Common myeloid progenitor, CD34-positive (primary cell): ENCODE measurements around the gene RHEBL1.
A peak's percentile ranks its signal among the peaks of the same experiment; 100 is the strongest.

Experiments
- CTCF ChIA-PET: fragments of 350-600 bp; sonication (Branson Sonifier 250); formaldehyde crosslinking; loops from one replicate; lab custom pipeline; 2021; ENCODE audit warnings: antibody characterized with exemption; lab: Charles Lee
- POLR2A ChIA-PET: fragments of 350-600 bp; sonication (Branson Sonifier 250); formaldehyde crosslinking; loops from one replicate; lab custom pipeline; 2021; ENCODE audit warnings: antibody characterized with exemption; lab: Charles Lee
- DNase-seq, 3 donors: peaks; one replicate each; pipeline versions ENCODE4 v3.0.0 to v3.0.0-alpha.2; 2013
- H3K27ac ChIP-seq, 2 experiments: 1 replicate in 1 of 2; 2 replicates in 1 of 2; pipeline ENCODE4 v1.7.0; 2013; ENCODE audit warnings: inconsistent platforms in 2 of 2, low read length in 2 of 2, mild to moderate bottlenecking in 2 of 2, low read depth in 1 of 2, moderate library complexity in 1 of 2; ENCODE audit not compliant: severe bottlenecking in 2 of 2, insufficient read depth in 1 of 2, poor library complexity in 1 of 2
- H3K27me3 ChIP-seq, 5 experiments: replicated peaks in 2 of 5; 1 replicate in 3 of 5; 2 replicates in 2 of 5; pipeline versions ENCODE4 v1.6.1 to v1.7.0; 2013; ENCODE audit warnings: low read length in 4 of 5, mild to moderate bottlenecking in 2 of 5, moderate library complexity in 2 of 5, inconsistent platforms in 1 of 5; ENCODE audit not compliant: insufficient read depth in 5 of 5, control insufficient read depth in 4 of 5
- H3K36me3 ChIP-seq, 4 experiments: 1 replicate in 2 of 4; 2 replicates in 2 of 4; pipeline versions ENCODE4 v1.6.1 to v1.7.0; 2013; ENCODE audit warnings: low read length in 3 of 4, control low read depth in 1 of 4, mild to moderate bottlenecking in 1 of 4; ENCODE audit not compliant: control insufficient read depth in 4 of 4, insufficient read depth in 4 of 4
- H3K4me1 ChIP-seq, 4 experiments: 1 replicate in 3 of 4; 2 replicates in 1 of 4; pipeline versions ENCODE4 v1.6.1 to v1.7.1; 2013; ENCODE audit warnings: low read length in 3 of 4, mild to moderate bottlenecking in 3 of 4, control low read depth in 1 of 4, inconsistent platforms in 1 of 4, moderate library complexity in 1 of 4; ENCODE audit not compliant: control insufficient read depth in 4 of 4, insufficient read depth in 4 of 4; ENCODE audit errors: control extremely low read depth in 1 of 4
- H3K4me3 ChIP-seq, 7 experiments: 1 replicate in 4 of 7; 2 replicates in 3 of 7; pipeline versions ENCODE4 v1.5.1 to v1.7.0; 2013; ENCODE audit warnings: mild to moderate bottlenecking in 7 of 7, low read length in 6 of 7, moderate library complexity in 6 of 7, inconsistent platforms in 2 of 7, low read depth in 2 of 7, control low read depth in 1 of 7; ENCODE audit not compliant: insufficient read depth in 4 of 7, control insufficient read depth in 1 of 7; ENCODE audit errors: extremely low read depth in 1 of 7
- H3K9me3 ChIP-seq, 5 experiments: 1 replicate in 4 of 5; 2 replicates in 1 of 5; pipeline versions ENCODE4 v1.6.1 to v1.7.1; 2013; ENCODE audit warnings: low read length in 4 of 5, mild to moderate bottlenecking in 2 of 5, inconsistent platforms in 1 of 5, low read depth in 1 of 5, moderate library complexity in 1 of 5; ENCODE audit not compliant: control insufficient read depth in 4 of 5, insufficient read depth in 2 of 5; ENCODE audit errors: control extremely low read depth in 1 of 5
- WGBS: methylation state at CpG from one replicate; pipeline ENCODE4 v1.1.5; 2013; ENCODE audit not compliant: insufficient coverage; 5-methylcytosine and 5-hydroxymethylcytosine counted together

Gene RHEBL1

DNA sequence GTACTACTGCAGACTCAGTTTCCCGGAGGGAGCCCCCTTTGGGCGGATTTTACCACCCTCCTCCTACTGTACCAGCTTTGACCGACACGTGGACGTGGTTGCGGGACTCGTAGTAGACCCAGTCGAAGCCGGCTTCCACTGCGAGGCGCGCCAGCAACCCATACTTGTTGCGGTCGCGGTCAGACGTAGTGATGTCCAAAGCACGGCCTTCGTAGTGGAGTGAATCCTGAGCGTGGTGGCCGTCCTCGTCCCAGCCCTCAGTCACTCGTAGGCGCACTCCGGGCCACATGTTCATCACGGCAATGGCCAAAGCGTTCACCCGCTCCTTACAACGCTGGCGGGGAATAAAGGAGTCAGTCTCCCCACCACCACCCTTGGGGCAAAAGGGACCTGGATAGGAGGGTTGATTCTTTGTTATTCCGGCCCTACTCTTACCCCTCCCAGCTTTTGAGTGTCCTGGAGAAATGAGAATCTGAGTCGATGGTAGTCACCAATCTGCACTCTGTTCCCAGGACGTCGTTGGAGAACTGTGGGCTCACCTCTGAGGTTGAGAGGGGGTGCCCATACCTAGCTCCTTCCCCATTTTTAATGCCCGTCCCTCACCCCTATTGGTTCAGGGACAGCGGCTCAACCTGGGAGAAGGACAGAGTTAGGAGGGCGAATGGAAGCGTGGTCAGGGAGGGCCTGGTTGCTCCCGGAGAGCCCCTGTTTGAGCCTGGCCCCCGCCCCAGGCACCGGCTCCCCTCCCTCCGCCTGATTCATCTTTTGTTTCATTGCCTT is 21.5 kb upstream of the RHEBL1 start:
- DNase-seq, result peak in 1 of 3 donors; percentile 21
- CTCF ChIA-PET, result interaction anchor here (1.8 to 20.9 kb wide), 6 partner anchors 10 to 40 kb away, joined by 7 to 326 read pairs (median 15); partner anchors contain the start of genes LMBR1L, RHEBL1 and TUBA1B
- WGBS, result 8% methylated on average over 34 of the region's 41 CpGs
- POLR2A ChIA-PET, result interaction anchor here (0.7 to 1.5 kb wide), 4 partner anchors 10 to 97 kb away, joined by 3 to 6 read pairs (median 4); partner anchors contain the start of genes RHEBL1 and TUBA1B
- peaks cover 0 to 5% (median under 1%) of the 10 kb centered on the region in 4 experiments for H3K36me3 ChIP-seq
- peaks cover 11 to 64% (median 58%) of the 10 kb centered on the region in 4 experiments for H3K4me1 ChIP-seq
- H3K4me3 ChIP-seq, result peak overlapping the region in 3 of 7 experiments; percentile 36 to 68 (median 50)
- peak overlapping the region in 1 of 2 experiments; percentile 40 for H3K27ac ChIP-seq
- peaks cover 18 to 77% (median 34%) of the 10 kb centered on the region in 5 experiments for H3K27me3 ChIP-seq
- H3K9me3 ChIP-seq, result no peaks in the 10 kb centered on the region

DNA sequence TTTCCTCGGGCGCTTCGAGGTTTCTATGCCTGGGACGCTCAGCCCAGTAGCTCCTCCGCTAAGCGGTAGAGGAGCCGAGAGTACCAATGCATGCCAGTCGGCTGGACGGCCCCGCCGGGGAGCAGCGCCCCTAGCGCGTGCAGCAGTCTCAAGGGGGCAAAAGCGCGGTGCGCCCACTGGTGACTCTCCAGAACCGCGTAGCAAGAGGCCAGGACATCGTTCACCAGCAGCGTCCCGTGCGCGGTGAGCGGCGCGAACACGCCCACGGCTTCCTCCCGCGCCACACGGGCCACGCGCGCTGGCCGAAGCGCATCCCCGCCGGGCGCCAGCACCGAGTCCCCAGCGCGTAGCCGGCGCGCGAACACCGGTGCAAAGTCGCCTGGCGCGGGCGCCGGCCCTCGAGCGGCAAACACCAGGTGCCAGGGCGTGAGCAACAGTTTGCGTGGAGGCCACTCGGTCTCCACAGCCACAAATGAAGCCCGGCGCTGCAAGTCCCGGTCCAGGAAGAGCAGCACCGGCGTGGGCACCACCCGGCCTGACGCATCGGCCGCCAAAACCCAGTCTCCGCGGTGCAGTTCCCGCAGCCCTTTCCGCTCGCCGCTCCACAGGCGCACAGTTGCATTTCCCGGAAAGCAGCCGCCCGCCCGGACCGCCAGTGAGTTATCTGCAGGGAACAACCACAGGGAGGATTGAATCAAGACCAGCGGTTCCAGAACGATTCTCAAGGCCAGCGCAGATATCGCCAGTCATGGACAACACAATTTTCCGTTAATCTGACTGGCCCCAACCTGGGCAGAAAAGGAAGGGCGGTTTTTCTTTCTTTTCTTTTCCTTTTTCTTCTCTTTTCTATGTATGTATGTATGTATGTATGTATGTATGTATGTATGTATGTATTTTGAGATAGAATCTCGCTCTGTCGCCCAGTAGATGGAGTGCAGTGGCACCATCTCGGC is 20.3 kb upstream of the RHEBL1 start:
- Histone ChIP-seq H3K9me3 (no peaks in the 10 kb centered on the region), H3K27me3 (peaks cover 15 to 67% (median 32%) of the 10 kb centered on the region in 5 experiments), H3K27ac (no peak overlapping the region), H3K36me3 (no peaks in the 10 kb centered on the region), H3K4me3 (peak overlapping the region in 6 of 7 experiments; percentile 31 to 65 (median 52)), H3K4me1 (peaks cover 11 to 64% (median 58%) of the 10 kb centered on the region in 4 experiments)
- ChIA-PET CTCF (interaction anchor here (0.6 to 16.3 kb wide), 12 partner anchors 10 to 171 kb away, joined by 3 to 285 read pairs (median 8); partner anchors contain the start of genes DHH, LMBR1L, RHEBL1 and TUBA1B), POLR2A (interaction anchor here (0.8 kb wide), 2 partner anchors 13 to 143 kb away, joined by 3 read pairs; no protein-coding TSS in a partner anchor)
- peak; percentile 71 to 84 (median 77) for DNase-seq
- WGBS, result under 1% methylated on average over 83 of the region's 88 CpGs

DNA sequence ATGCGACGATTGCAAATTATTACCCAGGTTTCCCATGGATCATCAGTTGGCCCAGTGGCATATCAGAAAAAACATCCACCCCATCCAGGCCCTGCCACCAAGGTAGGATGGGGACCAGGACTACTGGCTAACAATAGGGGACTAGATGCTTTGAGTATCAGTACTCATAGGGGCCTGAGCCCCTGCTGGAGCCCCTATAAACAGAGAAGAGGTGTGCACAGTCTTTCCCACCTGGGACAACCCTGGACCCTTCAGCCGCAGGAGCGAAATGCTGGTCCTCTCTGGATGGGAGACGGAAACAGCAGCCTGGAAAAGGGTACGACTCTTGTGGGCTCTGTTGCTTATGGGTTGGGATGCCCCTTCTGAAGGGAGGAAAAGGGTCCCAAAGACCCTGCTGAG is 19.2 kb upstream of the RHEBL1 start:
- Histone ChIP-seq H3K27me3 (peaks cover 13 to 56% (median 28%) of the 10 kb centered on the region in 5 experiments), H3K4me3 (no peak overlapping the region), H3K9me3 (peaks cover 0 to 3% (median 0%) of the 10 kb centered on the region in 5 experiments), H3K36me3 (no peaks in the 10 kb centered on the region), H3K4me1 (peaks cover 11 to 56% (median 49%) of the 10 kb centered on the region in 4 experiments), H3K27ac (no peak overlapping the region)
- CTCF ChIA-PET, result interaction anchor here (0.8 to 16.3 kb wide), 20 partner anchors 9 to 172 kb away, joined by 3 to 285 read pairs (median 6); partner anchors contain the start of genes DHH, LMBR1L, RHEBL1 and TUBA1B
- WGBS, result 49% methylated on average over 6 of the region's 6 CpGs
- DNase-seq, result no peak
- POLR2A ChIA-PET, result interaction anchor here (0.8 to 1.6 kb wide), 2 partner anchors 42 to 144 kb away, joined by 3 to 7 read pairs; partner anchors contain the start of gene TUBA1B

DNA sequence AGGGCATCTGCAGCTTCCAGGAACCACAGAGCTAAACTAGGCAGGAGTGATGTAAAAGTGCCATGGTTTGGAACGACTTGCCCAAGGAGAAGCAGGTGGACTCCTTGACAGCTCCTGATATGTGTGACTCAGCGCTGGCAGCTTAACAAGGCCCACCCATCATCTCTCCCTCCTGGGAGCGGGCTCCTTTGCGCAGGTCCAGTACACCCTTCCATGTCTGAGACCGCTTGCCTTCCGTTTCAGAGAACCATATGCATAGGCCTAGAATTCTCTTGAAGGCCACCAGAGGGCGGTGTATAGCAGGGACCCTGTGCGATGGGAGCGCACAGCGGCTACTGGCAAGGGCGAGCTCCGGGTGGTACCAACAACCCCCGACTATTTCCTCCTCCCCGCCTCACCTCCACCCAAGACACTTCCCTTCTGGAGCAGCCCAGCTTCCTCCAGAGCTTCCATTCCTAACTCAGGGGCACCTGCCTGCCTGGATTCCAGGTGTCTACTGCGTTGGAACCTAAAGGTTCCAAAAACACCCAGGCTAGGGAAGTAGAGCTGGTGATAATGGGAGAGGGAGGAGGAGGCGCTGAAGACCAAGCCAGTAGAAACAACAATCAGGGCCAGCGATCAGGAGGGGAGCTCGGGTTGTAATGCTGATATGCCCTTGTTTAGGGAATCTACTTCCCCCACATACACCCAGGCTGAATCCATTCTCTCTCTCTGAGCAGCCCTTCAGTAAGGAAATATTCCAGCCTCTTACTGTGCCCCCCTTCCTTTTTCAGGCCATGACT is 18.6 kb upstream of the RHEBL1 start:
- POLR2A ChIA-PET, result interaction anchor here (0.5 to 1.6 kb wide), 3 partner anchors 43 to 136 kb away, joined by 3 to 7 read pairs (median 5); partner anchors contain the start of genes TUBA1A and TUBA1B
- H3K4me3 ChIP-seq, result peak overlapping the region in 6 of 7 experiments; percentile 1 to 60 (median 35)

DNA sequence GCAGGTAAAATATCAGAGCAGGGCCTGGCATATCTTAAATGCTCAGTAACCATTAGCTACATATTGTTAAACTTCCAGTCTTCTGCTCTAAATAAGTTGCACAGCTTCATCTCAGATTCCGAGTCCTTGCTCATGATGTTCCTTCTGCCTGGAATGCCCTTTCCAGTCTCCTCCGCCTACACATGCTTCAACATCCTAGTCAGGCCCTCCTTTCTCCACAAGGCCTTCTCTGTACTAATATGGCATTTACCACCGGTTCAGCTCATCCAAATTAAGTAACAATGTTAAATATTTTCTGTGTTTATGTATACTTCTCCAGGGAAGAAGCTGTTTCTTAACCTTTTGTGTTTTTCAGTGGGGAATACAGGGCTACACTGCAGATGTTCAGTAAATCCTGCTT is 16.3 kb upstream of the RHEBL1 start:
- WGBS, result 100% methylated on average over 2 of the region's 3 CpGs
- POLR2A ChIA-PET, result interaction anchor here (0.6 kb wide), 1 partner anchor 149 kb away, joined by 3 read pairs; no protein-coding TSS in a partner anchor
- no peaks in the 10 kb centered on the region for H3K36me3 ChIP-seq
- peaks cover 0 to 3% (median 0%) of the 10 kb centered on the region in 5 experiments for H3K9me3 ChIP-seq
- peaks cover 8 to 27% (median 13%) of the 10 kb centered on the region in 5 experiments for H3K27me3 ChIP-seq
- no peak overlapping the region for H3K27ac ChIP-seq
- CTCF ChIA-PET, result interaction anchor here (0.9 to 16.3 kb wide), 8 partner anchors 8 to 153 kb away, joined by 3 to 285 read pairs (median 5); partner anchors contain the start of genes DHH, LMBR1L, RHEBL1 and TUBA1B
- DNase-seq, result no peak
- H3K4me3 ChIP-seq, result no peak overlapping the region
- peaks cover 11 to 35% (median 26%) of the 10 kb centered on the region in 4 experiments for H3K4me1 ChIP-seq

More for the DNA sequence above, 18.6 kb upstream of the RHEBL1 start:
- peaks cover 11 to 51% (median 44%) of the 10 kb centered on the region in 4 experiments for H3K4me1 ChIP-seq
- H3K27me3 ChIP-seq, result peaks cover 13 to 50% (median 23%) of the 10 kb centered on the region in 5 experiments
- DNase-seq, result peak; percentile 87 to 91 (median 90)
- H3K9me3 ChIP-seq, result peaks cover 0 to 3% (median 0%) of the 10 kb centered on the region in 5 experiments
- under 1% methylated on average over 15 of the region's 18 CpGs for WGBS
- H3K36me3 ChIP-seq, result no peaks in the 10 kb centered on the region
- CTCF ChIA-PET, result interaction anchor here (0.6 to 16.3 kb wide), 26 partner anchors 9 to 166 kb away, joined by 3 to 285 read pairs (median 6); partner anchors contain the start of genes DHH, LMBR1L, RHEBL1 and TUBA1B
- no peak overlapping the region for H3K27ac ChIP-seq
